ENCODE data around the gene SERP1.

Gene SERP1

DNA sequence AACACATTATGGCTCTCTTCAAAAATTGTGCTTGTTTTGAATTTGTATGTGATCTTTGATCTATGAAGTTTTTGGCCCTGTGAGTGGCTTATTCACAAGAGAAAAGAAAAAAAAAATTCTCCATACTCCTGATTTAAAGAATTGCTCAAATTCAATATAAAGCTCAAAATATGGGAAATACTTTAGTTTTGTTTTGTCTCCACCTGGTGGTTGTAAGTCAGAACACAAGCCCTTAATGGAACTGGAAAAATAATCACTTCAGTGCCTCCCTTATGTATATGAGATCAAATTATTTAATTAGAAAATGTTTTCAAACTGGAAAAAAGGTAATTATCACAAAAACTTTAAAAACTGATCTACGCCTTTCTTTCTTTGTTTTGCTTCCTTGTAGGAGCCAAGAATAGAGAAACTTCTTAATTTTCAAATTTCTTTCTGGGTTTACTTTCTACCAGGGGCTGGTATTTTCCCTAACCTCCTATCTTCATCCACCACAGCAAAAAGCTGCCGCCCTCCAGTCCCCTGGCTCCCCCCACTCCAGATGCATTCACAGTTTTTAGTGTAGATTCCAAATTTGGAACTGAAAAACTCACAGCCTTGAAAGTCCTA lies 50.6 kb downstream of the SERP1 start:
- DNase-seq (ENCODE audit: low read depth in 1 of 2, low spot score in 1 of 2): peak in 1 of 2 experiments; percentile 8
- Histone ChIP-seq H3K27ac (replicated peaks) (no peak overlapping the region), H3K4me3 (replicated peaks; ENCODE audit: insufficient read depth, low read length) (no peak overlapping the region), H3K27me3 (ENCODE audit: insufficient read depth, poor library complexity, severe bottlenecking) (no peaks in the 10 kb centered on the region)
- TF ChIP-seq SPI1 (IDR thresholded peaks at IDR 0.05; ENCODE audit: borderline replicate concordance, low read depth) (no peak), POLR2AphosphoS5 (IDR thresholded peaks at IDR 0.05; ENCODE audit: low read depth) (no peak), GABPA (IDR thresholded peaks at IDR 0.05; ENCODE audit: low read depth) (no peak)
- TF ChIP-seq, protein P1, sequence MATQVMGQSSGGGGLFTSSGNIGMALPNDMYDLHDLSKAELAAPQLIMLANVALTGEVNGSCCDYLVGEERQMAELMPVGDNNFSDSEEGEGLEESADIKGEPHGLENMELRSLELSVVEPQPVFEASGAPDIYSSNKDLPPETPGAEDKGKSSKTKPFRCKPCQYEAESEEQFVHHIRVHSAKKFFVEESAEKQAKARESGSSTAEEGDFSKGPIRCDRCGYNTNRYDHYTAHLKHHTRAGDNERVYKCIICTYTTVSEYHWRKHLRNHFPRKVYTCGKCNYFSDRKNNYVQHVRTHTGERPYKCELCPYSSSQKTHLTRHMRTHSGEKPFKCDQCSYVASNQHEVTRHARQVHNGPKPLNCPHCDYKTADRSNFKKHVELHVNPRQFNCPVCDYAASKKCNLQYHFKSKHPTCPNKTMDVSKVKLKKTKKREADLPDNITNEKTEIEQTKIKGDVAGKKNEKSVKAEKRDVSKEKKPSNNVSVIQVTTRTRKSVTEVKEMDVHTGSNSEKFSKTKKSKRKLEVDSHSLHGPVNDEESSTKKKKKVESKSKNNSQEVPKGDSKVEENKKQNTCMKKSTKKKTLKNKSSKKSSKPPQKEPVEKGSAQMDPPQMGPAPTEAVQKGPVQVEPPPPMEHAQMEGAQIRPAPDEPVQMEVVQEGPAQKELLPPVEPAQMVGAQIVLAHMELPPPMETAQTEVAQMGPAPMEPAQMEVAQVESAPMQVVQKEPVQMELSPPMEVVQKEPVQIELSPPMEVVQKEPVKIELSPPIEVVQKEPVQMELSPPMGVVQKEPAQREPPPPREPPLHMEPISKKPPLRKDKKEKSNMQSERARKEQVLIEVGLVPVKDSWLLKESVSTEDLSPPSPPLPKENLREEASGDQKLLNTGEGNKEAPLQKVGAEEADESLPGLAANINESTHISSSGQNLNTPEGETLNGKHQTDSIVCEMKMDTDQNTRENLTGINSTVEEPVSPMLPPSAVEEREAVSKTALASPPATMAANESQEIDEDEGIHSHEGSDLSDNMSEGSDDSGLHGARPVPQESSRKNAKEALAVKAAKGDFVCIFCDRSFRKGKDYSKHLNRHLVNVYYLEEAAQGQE (IDR thresholded peaks at IDR 0.05; ENCODE audit: insufficient replicate concordance, low read depth): no peak
- TF ChIP-seq, protein P2, sequence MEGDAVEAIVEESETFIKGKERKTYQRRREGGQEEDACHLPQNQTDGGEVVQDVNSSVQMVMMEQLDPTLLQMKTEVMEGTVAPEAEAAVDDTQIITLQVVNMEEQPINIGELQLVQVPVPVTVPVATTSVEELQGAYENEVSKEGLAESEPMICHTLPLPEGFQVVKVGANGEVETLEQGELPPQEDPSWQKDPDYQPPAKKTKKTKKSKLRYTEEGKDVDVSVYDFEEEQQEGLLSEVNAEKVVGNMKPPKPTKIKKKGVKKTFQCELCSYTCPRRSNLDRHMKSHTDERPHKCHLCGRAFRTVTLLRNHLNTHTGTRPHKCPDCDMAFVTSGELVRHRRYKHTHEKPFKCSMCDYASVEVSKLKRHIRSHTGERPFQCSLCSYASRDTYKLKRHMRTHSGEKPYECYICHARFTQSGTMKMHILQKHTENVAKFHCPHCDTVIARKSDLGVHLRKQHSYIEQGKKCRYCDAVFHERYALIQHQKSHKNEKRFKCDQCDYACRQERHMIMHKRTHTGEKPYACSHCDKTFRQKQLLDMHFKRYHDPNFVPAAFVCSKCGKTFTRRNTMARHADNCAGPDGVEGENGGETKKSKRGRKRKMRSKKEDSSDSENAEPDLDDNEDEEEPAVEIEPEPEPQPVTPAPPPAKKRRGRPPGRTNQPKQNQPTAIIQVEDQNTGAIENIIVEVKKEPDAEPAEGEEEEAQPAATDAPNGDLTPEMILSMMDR (IDR thresholded peaks at IDR 0.05; ENCODE audit: insufficient read depth, low read length): no peak

DNA sequence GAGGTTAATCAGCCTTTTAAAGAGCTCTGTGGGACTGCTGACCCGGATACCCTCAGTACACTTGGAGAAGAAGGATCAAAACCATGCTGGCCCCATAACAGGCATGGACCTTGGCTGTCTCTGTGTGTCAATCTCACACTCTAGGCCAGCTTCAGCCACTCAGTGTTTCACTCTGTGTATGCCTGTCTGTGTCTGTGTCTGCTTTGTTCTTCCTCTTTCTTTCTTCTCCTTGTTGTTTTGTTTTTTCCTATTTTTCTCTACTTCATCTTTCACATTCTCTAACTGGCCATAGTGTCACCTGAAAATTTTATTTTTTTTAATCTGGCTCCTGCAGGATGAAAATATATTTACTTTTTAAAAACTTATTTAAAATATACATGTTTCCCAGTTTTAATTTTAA lies 51.1 kb downstream of the SERP1 start:
- H3K27me3 ChIP-seq (ENCODE audit: insufficient read depth, poor library complexity, severe bottlenecking): no peaks in the 10 kb centered on the region
- H3K27ac ChIP-seq (replicated peaks): no peak overlapping the region
- DNase-seq (ENCODE audit: low read depth in 1 of 2, low spot score in 1 of 2): peak in 1 of 2 experiments; percentile 35
- TF ChIP-seq, protein P1 (IDR thresholded peaks at IDR 0.05; ENCODE audit: insufficient replicate concordance, low read depth): no peak
- no peak for TF ChIP-seq POLR2AphosphoS5 (IDR thresholded peaks at IDR 0.05; ENCODE audit: low read depth)
- TF ChIP-seq GABPA (IDR thresholded peaks at IDR 0.05; ENCODE audit: low read depth): no peak
- no peak for TF ChIP-seq SPI1 (IDR thresholded peaks at IDR 0.05; ENCODE audit: borderline replicate concordance, low read depth)
- TF ChIP-seq, protein P2 (IDR thresholded peaks at IDR 0.05; ENCODE audit: insufficient read depth, low read length): no peak
- no peak overlapping the region for H3K4me3 ChIP-seq (replicated peaks; ENCODE audit: insufficient read depth, low read length)

DNA sequence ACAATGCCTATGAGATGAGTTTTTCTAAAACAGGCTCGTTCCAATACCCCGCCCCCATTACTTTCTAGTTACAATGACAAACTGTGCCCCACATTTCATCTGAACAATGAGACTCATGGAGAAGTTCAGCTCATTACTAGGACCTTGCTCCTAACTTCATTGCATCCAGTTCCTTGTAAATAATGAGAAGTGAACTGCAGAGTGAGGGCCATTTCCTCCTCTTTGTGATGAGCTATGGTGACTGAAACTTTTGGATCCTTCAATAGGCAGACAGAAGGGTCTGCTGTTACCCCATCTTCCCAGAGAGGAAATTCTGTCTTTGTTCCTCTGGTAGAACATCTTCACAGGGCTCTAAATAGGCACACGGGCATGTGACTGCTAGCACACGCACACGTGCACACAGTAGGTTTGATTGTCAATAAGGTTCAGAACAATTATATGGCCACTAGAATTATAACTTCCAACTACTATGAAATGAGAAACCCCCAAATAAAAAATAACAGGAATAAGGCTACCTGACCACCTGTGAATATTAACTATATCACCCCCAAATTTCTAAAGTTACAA lies 51.8 kb downstream of the SERP1 start:
- H3K27ac ChIP-seq (replicated peaks): no peak overlapping the region
- no peak for DNase-seq (ENCODE audit: low read depth in 1 of 2, low spot score in 1 of 2)

More for the DNA sequence above, 51.8 kb downstream of the SERP1 start:
- no peaks in the 10 kb centered on the region for H3K27me3 ChIP-seq (ENCODE audit: insufficient read depth, poor library complexity, severe bottlenecking)
- H3K4me3 ChIP-seq (replicated peaks; ENCODE audit: insufficient read depth, low read length): no peak overlapping the region
- no peak for TF ChIP-seq POLR2AphosphoS5 (IDR thresholded peaks at IDR 0.05; ENCODE audit: low read depth)
- TF ChIP-seq, protein P2 (IDR thresholded peaks at IDR 0.05; ENCODE audit: insufficient read depth, low read length): no peak
- no peak for TF ChIP-seq GABPA (IDR thresholded peaks at IDR 0.05; ENCODE audit: low read depth)

Data from HL-60 (cell line).